Glutamatergic neuron (in vitro differentiated cells): ENCODE results near the gene FGGY. TPM values are rescaled to one million over a fixed set of nuclear protein-coding genes. Genes with fewer than 3 reads are reported as not detected.

Experiments used
- DNase-seq: peaks from one replicate; pipeline ENCODE4 v3.0.0; 2022
- H3K27ac Mint-ChIP-seq: one replicate; pipeline ENCODE4 v1.8.0; 2020; ENCODE audit warnings: mild to moderate bottlenecking, mixed read lengths, inconsistent platforms; ENCODE audit not compliant: unreplicated experiment
- H3K27me3 Mint-ChIP-seq: one replicate; pipeline ENCODE4 v1.8.0; 2020; ENCODE audit warnings: mild to moderate bottlenecking, moderate library complexity, mixed read lengths, inconsistent platforms; ENCODE audit not compliant: unreplicated experiment
- H3K36me3 Mint-ChIP-seq: one replicate; pipeline ENCODE4 v1.8.0; 2020; ENCODE audit warnings: mild to moderate bottlenecking, mixed read lengths, inconsistent platforms; ENCODE audit not compliant: unreplicated experiment
- H3K4me1 Mint-ChIP-seq: one replicate; pipeline ENCODE4 v1.8.0; 2020; ENCODE audit warnings: mild to moderate bottlenecking, low read depth, mixed read lengths, inconsistent platforms; ENCODE audit not compliant: unreplicated experiment
- H3K4me3 Mint-ChIP-seq: one replicate; pipeline ENCODE4 v1.8.0; 2020; ENCODE audit warnings: mild to moderate bottlenecking, mixed read lengths, inconsistent platforms; ENCODE audit not compliant: unreplicated experiment
- H3K9me3 Mint-ChIP-seq: one replicate; pipeline ENCODE4 v1.8.0; 2020; ENCODE audit warnings: mild to moderate bottlenecking, moderate library complexity, mixed read lengths, inconsistent platforms; ENCODE audit not compliant: unreplicated experiment
- total RNA-seq: library from RNA; stranded (reverse); fragmentation: NEBNext Ultra II Directional; extraction: Animal tissue kit (Norgen Biotek cat#: 25700); gene quantifications from one replicate; pipeline ENCODE4 v1.2.1, GENCODE V29; 2021; ENCODE audit not compliant: unreplicated experiment
- TF ChIP-seq, protein P1 (sequence below): fragments of 200-600 bp; sonication (generic); IDR thresholded peaks from one replicate; pipeline ENCODE4 v1.5.0; 2021; ENCODE audit not compliant: partially characterized antibody, unreplicated experiment

FGGY gene
- total RNA-seq, 1 donor from 2014 or later: 11.6 TPM

DNA sequence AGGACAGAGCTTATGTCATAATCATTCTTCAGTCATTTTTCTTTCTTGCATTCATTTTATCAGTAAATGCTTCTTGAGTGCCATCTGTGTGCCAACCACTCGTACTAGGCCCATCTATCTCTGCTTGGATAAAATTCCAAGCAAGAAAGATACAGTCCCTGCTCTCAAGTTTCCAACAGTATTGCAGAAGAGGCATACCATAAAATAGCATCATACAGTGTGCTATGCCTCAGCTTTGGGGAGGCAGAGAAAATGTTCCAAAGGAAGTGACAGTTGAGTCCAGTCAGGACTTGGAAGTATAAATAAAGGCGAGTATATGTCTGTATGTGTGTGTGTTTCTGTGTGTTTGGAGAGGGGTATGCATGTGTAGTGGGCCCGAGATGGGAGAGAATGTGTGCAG is 404.5 kb downstream of the FGGY start:
- TF ChIP-seq, protein P1, sequence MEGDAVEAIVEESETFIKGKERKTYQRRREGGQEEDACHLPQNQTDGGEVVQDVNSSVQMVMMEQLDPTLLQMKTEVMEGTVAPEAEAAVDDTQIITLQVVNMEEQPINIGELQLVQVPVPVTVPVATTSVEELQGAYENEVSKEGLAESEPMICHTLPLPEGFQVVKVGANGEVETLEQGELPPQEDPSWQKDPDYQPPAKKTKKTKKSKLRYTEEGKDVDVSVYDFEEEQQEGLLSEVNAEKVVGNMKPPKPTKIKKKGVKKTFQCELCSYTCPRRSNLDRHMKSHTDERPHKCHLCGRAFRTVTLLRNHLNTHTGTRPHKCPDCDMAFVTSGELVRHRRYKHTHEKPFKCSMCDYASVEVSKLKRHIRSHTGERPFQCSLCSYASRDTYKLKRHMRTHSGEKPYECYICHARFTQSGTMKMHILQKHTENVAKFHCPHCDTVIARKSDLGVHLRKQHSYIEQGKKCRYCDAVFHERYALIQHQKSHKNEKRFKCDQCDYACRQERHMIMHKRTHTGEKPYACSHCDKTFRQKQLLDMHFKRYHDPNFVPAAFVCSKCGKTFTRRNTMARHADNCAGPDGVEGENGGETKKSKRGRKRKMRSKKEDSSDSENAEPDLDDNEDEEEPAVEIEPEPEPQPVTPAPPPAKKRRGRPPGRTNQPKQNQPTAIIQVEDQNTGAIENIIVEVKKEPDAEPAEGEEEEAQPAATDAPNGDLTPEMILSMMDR: no peak
- DNase-seq: no peak
- Mint-ChIP-seq H3K4me1 (peaks cover 21% of the 10 kb centered on the region), H3K36me3 (no peaks in the 10 kb centered on the region), H3K27ac (no peak overlapping the region), H3K27me3 (no peaks in the 10 kb centered on the region), H3K9me3 (no peaks in the 10 kb centered on the region), H3K4me3 (no peak overlapping the region)

DNA sequence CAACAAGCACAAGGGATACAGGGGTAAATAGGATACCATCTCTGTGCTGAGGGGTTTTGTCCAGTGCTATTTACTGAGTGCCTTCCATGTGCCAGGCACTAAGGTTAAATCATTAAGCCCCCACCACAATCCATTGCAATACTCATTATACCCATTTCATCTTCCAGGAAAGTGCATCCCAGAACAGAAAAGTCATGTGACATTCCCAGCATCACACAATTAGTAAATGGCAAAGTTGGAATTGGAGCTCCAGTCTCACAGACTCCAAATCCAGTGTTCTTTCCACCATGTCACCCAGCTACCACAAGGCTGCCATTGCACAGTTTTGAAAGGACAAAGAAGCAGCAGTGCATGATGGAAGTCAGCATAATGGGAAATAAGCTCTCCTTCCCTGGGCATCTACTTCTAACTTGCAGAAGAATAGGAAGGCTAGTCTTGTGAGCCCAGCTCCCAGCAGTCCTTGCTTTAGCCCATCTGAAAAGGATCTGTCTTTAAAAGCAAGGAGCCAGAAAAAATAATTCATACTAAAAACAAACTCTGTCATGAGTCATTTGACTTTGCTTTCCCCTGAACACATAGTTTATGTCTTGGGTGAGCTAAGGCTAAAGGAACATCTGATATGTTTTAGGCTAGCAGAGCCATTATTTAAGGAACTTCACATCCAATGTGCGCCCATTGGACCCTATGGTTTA is 406.5 kb downstream of the FGGY start:
- no peaks in the 10 kb centered on the region for H3K27me3 Mint-ChIP-seq

DNA sequence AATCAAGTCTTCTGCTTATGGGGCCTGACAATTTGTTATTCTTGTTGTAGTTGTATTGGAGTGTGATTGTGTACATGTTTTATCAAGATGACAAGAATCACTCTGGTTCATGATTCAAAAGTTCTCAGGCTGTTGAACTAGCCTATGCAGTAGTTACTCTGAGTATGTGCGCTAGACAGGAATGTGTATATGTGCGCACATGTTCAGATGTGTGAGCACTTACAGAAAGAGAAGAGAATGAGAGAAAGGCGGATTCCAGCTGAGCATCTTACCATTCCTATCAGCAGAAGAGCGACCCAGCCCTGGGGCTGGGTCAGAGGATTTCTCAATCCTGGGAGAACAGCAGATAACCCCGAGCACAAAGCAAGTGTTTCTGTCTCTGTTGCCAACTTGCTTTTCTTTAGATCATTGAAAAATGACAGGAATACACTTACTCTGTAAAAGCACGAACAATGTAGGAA is 407.1 kb downstream of the FGGY start:
- Mint-ChIP-seq H3K27ac (no peak overlapping the region), H3K27me3 (peaks cover under 1% of the 10 kb centered on the region), H3K36me3 (no peaks in the 10 kb centered on the region), H3K9me3 (no peaks in the 10 kb centered on the region), H3K4me1 (peaks cover 5% of the 10 kb centered on the region), H3K4me3 (no peak overlapping the region)
- DNase-seq: no peak
- TF ChIP-seq, protein P1: no peak

More for the DNA sequence above, 406.5 kb downstream of the FGGY start:
- Mint-ChIP-seq H3K36me3 (no peaks in the 10 kb centered on the region), H3K4me3 (no peak overlapping the region), H3K4me1 (peaks cover 9% of the 10 kb centered on the region), H3K27ac (no peak overlapping the region), H3K9me3 (no peaks in the 10 kb centered on the region)
- DNase-seq: no peak
- TF ChIP-seq, protein P1: no peak

DNA sequence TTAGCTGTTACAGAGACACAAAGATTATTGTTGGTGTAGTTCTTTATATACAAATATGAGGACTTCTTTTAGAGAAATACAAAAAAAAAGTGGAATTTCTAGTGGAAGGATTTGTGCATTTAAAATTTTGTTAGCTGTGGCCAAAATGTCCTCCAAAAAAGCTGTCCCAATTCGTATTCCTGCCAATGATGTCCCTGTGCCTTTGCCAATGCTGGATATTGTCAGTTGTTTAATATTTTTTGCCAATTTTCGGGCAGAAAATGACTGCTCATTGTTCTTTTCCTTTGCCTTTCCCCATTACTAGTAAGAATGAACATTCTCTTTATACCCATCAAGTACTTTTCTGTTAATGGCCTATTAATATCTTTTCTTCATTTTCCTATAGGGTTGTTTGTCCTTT is 407.8 kb downstream of the FGGY start:
- TF ChIP-seq, protein P1: no peak
- Mint-ChIP-seq H3K9me3 (no peaks in the 10 kb centered on the region), H3K4me3 (no peak overlapping the region), H3K27ac (no peak overlapping the region), H3K4me1 (no peaks in the 10 kb centered on the region), H3K36me3 (no peaks in the 10 kb centered on the region), H3K27me3 (peaks cover 3% of the 10 kb centered on the region)
- no peak for DNase-seq

DNA sequence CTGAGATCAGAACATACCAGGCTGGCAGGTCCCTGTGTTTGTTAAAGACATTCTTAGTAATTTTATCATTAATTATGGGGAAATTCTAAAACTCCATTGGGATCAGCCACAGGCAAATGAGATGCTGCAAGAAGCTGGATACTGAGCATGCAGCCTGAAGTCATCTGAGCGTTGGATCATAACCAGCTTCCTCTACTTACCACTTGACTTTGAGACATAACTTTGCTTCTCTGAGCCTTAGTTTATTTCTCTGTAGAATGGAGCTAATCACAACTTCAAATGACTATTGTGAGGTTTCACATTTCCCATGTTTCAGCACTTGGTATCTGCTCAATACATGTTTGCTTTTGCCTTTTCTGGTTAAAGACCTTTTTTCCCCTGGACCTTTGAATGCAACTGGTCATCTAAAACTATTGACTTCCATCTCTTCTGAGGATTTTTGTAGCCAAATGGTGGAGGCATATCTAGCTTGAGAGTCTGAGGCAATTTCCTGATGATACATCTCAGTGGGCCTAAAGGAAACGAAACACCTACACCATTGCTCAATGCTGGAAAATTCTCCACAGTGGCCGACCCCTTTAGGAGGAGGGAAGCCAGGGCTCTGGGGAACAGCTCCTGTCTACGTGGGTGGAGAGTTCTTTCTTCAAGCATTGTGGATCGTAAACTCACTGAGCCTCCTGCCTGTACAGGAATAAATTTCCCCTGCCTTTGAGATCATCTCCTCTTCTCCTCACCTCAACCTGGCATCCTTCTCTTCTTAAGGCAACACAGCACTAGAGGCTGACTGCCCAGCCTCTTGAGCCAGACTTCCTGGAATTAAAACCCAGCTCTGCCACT is 408.8 kb downstream of the FGGY start:
- Mint-ChIP-seq H3K9me3 (no peaks in the 10 kb centered on the region), H3K27ac (no peak overlapping the region), H3K36me3 (no peaks in the 10 kb centered on the region), H3K4me1 (no peaks in the 10 kb centered on the region), H3K27me3 (peaks cover 3% of the 10 kb centered on the region), H3K4me3 (no peak overlapping the region)
- TF ChIP-seq, protein P1: no peak
- no peak for DNase-seq
